ENCODE measurements around the gene SPACA5.

SPACA5 gene

DNA sequence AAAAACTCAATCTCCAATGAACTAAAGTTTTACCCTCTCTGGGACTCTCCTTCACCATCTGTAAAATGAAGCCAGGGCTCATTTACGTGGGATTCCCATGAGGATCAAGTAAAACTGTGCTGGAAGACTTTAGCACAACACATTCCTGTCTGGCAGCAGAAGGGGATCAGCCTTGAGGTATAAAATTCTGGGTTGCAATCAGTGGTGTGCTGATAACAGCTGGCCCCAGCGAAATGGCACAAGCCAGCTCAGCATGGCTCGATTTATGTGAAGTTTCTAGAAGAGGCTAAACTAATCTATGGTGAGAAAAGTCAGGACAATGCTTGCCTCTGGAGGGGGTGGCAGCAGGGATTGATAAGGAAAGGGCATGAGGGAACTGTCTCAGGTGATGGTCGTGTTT is 36.3 kb downstream of the SPACA5 start:
- TF ChIP-seq, protein P1, sequence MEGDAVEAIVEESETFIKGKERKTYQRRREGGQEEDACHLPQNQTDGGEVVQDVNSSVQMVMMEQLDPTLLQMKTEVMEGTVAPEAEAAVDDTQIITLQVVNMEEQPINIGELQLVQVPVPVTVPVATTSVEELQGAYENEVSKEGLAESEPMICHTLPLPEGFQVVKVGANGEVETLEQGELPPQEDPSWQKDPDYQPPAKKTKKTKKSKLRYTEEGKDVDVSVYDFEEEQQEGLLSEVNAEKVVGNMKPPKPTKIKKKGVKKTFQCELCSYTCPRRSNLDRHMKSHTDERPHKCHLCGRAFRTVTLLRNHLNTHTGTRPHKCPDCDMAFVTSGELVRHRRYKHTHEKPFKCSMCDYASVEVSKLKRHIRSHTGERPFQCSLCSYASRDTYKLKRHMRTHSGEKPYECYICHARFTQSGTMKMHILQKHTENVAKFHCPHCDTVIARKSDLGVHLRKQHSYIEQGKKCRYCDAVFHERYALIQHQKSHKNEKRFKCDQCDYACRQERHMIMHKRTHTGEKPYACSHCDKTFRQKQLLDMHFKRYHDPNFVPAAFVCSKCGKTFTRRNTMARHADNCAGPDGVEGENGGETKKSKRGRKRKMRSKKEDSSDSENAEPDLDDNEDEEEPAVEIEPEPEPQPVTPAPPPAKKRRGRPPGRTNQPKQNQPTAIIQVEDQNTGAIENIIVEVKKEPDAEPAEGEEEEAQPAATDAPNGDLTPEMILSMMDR (IDR thresholded peaks at IDR 0.05; ENCODE audit: low read depth, low read length) = no peak
- TF ChIP-seq EZH2phosphoT487 (IDR thresholded peaks at IDR 0.05; ENCODE audit: low read depth) = no peak
- Histone ChIP-seq H3K4me3 (ENCODE audit: low read length) (no peak overlapping the region), H3K4me2 (ENCODE audit: low read length) (no peak overlapping the region), H3K9ac (ENCODE audit: low read length) (no peak overlapping the region), H3K36me3 (replicated peaks; ENCODE audit: low read depth, low read length) (no peaks in the 10 kb centered on the region), H3K9me3 (ENCODE audit: insufficient read depth, low read length) (no peaks in the 10 kb centered on the region), H4K20me1 (ENCODE audit: insufficient read depth, low read length) (no peaks in the 10 kb centered on the region), H3K79me2 (ENCODE audit: low read length) (no peaks in the 10 kb centered on the region), H3K27me3 (ENCODE audit: low read depth, low read length) (no peaks in the 10 kb centered on the region), H3K27ac (ENCODE audit: low read length) (no peak overlapping the region), H2AFZ (ENCODE audit: low read depth, low read length) (no peak overlapping the region), H3K4me1 (ENCODE audit: low read length) (no peaks in the 10 kb centered on the region)

DNA sequence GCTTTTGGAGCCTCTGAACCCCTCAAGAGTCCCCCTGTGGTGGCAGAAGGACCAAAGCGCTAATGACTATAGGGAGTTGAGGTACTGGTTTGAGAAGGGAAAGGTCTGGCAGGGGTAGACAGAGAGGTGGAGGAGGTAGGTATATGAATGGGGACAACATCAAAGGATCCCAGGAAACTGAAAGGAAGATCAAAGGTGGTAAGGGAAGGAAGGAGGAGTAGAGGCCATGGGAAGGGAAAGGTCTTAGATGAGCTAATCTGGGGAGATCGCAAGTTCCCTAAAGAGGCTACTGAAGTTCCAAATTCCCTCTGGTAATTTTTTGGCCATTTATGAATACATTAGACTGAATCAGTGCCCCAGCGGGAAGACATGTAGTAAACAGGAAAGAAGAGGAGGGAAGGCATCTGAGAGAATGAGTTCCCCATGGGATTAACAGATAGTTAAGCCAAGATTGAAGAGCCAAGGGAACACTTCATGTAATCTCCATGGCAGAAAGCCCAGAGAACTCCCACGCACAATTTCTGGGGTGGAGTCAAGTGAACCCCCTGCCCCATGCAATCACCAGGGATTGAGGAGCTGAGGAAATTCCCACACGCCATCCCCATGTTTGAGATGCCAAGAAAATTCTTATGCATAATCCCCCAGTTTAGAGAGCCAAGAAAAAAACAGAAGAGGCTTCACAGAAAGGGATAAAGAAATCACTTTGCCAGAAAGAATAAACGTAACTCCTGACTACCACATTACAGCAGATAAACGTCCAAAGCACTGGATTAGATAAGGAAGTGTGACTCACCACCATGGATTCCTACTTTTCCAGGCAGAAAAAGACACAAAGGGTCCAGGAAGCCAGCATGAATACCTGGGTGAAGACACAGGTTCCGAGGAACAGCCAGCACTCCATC is 38.9 kb downstream of the SPACA5 start:
- H4K20me1 ChIP-seq (ENCODE audit: insufficient read depth, low read length) = no peaks in the 10 kb centered on the region
- no peak overlapping the region for H3K4me3 ChIP-seq (ENCODE audit: low read length)
- H3K9ac ChIP-seq (ENCODE audit: low read length) = no peak overlapping the region
- no peak overlapping the region for H2AFZ ChIP-seq (ENCODE audit: low read depth, low read length)
- no peaks in the 10 kb centered on the region for H3K79me2 ChIP-seq (ENCODE audit: low read length)
- no peaks in the 10 kb centered on the region for H3K27me3 ChIP-seq (ENCODE audit: low read depth, low read length)
- no peak for TF ChIP-seq EZH2phosphoT487 (IDR thresholded peaks at IDR 0.05; ENCODE audit: low read depth)
- TF ChIP-seq, protein P1 (IDR thresholded peaks at IDR 0.05; ENCODE audit: low read depth, low read length) = no peak
- H3K36me3 ChIP-seq (replicated peaks; ENCODE audit: low read depth, low read length) = no peaks in the 10 kb centered on the region
- H3K4me1 ChIP-seq (ENCODE audit: low read length) = no peaks in the 10 kb centered on the region
- H3K4me2 ChIP-seq (ENCODE audit: low read length) = no peak overlapping the region
- H3K27ac ChIP-seq (ENCODE audit: low read length) = no peak overlapping the region
- H3K9me3 ChIP-seq (ENCODE audit: insufficient read depth, low read length) = no peaks in the 10 kb centered on the region

DNA sequence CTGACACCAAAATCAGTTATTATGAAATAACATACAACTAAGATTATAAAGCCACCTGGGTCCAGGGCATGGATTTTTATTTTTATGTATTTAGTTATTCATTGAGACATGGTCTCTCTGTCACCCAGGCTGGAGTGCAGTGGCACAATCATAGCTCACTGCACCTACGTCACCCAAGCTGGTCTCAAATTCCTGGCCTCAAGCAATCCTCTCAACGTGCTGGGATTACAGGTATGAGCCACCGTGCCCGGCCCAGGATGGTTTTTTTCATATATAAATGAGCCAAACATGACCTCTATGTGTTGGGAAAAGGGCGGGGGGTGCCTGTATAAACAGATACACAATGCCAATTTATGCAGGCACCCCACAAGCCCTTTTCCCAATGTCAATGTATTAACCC is 40.1 kb downstream of the SPACA5 start:
- Histone ChIP-seq H4K20me1 (ENCODE audit: insufficient read depth, low read length) (no peaks in the 10 kb centered on the region), H3K36me3 (replicated peaks; ENCODE audit: low read depth, low read length) (no peaks in the 10 kb centered on the region), H3K4me1 (ENCODE audit: low read length) (no peaks in the 10 kb centered on the region), H3K27me3 (ENCODE audit: low read depth, low read length) (no peaks in the 10 kb centered on the region), H3K4me2 (ENCODE audit: low read length) (no peak overlapping the region), H3K27ac (ENCODE audit: low read length) (no peak overlapping the region), H3K4me3 (ENCODE audit: low read length) (no peak overlapping the region), H3K9ac (ENCODE audit: low read length) (no peak overlapping the region), H2AFZ (ENCODE audit: low read depth, low read length) (no peak overlapping the region), H3K9me3 (ENCODE audit: insufficient read depth, low read length) (no peaks in the 10 kb centered on the region), H3K79me2 (ENCODE audit: low read length) (no peaks in the 10 kb centered on the region)
- TF ChIP-seq, protein P1 (IDR thresholded peaks at IDR 0.05; ENCODE audit: low read depth, low read length) = no peak
- TF ChIP-seq EZH2phosphoT487 (IDR thresholded peaks at IDR 0.05; ENCODE audit: low read depth) = no peak

DNA sequence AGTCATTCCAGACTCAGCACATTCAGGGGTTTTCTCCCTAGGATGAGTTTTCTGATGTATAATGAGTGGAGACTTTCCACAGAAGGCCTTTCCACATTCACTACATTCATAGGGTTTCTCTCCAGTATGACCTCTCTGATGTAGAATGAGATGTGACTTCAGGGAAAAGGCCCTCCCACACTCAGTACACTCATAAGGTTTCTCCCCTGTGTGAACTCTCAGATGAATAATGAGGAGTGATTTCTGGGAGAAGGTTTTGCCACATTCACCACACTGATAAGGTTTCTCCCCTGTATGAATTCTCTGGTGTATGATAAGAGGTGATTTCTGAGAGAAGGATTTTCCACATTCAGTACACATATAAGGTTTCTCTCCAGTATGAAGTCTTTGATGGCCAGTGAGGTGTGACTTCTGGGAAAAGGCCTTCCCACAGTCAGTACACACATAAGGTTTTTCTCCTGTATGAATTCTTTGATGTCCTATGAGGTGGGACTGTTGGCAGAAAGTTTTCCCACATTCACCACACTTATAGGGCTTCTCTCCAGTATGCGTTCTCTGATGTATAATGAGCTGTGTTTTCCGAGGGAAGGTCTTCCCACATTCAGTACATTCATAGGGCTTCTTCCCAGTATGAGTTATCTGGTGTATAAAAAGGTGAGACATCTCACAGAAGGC is 52.0 kb downstream of the SPACA5 start:
- H3K4me3 ChIP-seq (ENCODE audit: low read length) = no peak overlapping the region
- H3K9me3 ChIP-seq (ENCODE audit: insufficient read depth, low read length) = no peaks in the 10 kb centered on the region
- H2AFZ ChIP-seq (ENCODE audit: low read depth, low read length) = no peak overlapping the region
- H3K4me1 ChIP-seq (ENCODE audit: low read length) = no peaks in the 10 kb centered on the region
- no peaks in the 10 kb centered on the region for H3K79me2 ChIP-seq (ENCODE audit: low read length)
- peaks cover 45% of the 10 kb centered on the region for H3K36me3 ChIP-seq (replicated peaks; ENCODE audit: low read depth, low read length)
- H3K9ac ChIP-seq (ENCODE audit: low read length) = no peak overlapping the region
- no peak for TF ChIP-seq EZH2phosphoT487 (IDR thresholded peaks at IDR 0.05; ENCODE audit: low read depth)
- TF ChIP-seq, protein P1 (IDR thresholded peaks at IDR 0.05; ENCODE audit: low read depth, low read length) = no peak
- H3K27me3 ChIP-seq (ENCODE audit: low read depth, low read length) = no peaks in the 10 kb centered on the region
- H3K4me2 ChIP-seq (ENCODE audit: low read length) = no peak overlapping the region
- no peak overlapping the region for H3K27ac ChIP-seq (ENCODE audit: low read length)
- H4K20me1 ChIP-seq (ENCODE audit: insufficient read depth, low read length) = no peaks in the 10 kb centered on the region

Data from OCI-LY3 (cell line).